ENCODE data around the gene GREB1.

The GREB1 gene

DNA sequence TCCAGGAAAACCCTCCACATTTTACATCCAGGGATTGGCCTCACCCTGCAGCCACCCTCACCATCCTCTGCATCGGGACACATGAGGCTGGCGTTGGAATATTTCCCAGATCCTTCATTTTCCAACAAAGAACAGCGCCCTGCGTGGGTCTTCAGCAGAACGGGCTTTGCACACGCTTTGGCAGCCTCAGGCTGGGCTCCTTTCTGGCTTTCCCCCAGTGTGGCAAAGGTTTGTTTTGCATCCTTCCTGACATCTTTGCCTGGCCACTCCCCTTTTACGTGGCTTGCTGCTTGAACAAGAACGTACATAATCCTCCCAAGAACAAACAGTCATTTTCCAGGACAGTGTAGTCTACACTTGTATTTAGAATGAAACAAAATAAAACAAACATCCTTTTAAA is 25.6 kb upstream of the GREB1 start:
- no peak for DNase-seq (ENCODE audit: low spot score)

- DNase-seq (ENCODE audit: low spot score): no peak
These were observed 24.0 kb upstream of the GREB1 start for GRCh38 chr2:11509657-11510360.

DNA sequence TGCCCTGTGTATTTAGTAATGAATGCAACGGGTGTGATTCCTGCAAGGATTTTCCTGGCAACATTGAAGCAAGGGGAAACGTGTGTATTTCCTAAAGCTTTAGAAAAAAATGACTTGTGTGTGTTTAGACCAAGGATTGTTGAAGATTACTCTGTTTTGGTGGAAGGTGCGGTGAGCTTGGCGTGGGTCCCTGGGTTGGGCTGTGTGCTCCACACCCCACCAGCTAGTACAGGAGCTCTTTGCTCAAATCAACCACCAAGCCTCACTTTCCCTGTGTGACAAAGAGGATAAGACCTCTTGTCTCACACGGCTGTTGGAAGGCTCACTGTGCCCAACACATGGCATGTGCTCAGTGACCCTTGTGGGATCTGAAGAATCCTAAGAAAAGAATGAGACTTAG is 21.4 kb upstream of the GREB1 start:
- no peak for DNase-seq (ENCODE audit: low spot score)

DNA sequence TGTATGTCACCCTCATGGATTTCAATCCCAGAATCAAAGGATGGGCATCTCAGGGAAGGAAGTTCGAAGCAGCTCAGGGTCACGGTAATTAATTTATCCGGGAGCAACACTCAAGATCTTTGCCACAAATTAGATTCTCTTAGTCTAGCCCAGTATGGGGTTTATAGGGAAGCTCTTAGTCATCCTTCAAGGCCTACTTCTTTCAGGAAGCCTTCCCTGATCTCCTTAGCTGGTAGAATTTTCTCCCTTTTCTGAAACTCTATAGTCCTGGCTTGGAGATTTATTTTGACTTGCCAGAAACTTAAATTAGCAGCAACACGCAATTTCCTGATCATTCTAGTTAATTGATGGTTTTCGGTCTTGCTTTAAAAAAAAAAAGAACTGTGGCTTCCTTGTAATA is 20.5 kb upstream of the GREB1 start:
- no peak for DNase-seq (ENCODE audit: low spot score)

GRCh38 chr2:11514081-11514730 is 19.6 kb upstream of the GREB1 start:
- DNase-seq (ENCODE audit: low spot score): no peak

GRCh38 chr2:11514904-11515303 is 18.9 kb upstream of the GREB1 start:
- DNase-seq (ENCODE audit: low spot score): no peak

DNA sequence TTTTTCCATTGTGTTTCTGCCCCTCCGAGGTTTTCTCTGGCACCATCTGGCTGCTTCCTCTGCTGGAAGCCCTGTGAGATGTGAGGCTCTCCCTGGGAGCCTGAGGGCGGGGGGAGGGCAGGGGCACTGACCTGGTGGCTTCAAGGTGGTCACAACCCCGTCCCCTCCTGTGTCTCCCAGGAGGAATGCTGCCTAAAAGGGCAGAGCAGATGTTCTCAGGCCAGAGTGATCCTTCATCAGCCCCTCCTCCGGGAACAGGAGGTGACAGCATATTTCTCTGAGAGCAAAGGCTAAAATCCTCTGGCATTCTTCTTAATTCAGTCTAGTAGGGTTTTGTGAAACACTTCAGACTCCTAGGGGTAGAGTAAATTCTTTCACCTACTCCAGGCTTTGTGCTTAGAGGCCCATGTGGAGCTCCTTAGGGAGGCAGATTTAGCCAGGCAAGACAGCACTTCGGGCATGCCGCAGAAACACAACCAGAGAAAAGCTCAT is 18.3 kb upstream of the GREB1 start:
- no peak for DNase-seq (ENCODE audit: low spot score)

DNA sequence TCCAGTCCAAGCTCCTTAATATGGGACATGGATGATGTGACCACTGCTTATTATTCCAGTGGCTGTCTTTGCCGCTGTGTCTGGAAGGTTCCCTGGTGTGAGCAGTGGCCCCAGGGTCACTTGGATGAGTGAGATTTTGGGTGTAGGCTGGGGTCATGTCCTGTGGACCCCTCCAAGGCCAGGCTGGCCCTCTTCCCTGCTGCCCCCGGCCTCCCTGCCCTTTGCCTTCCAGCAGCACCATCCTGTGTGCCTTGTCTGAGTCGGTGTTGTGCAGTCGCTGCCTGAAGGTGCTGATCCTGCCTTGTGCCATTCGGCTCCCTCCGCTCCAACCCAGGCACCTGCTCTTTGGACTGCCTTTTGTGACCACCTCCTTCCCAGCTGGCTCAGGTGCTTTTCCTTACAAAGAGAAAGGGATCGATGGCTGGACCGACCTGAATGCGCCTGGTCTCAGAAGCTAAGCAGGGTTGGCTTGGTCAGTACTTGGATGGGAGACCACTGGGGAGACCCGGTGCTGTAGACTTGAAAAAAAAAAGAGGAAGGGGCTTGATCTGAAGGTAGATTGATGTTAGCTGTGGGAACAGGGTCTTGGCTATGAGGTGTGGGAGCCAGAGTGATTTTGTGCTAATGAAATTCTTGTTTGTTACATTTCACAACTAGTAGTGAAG is 16.7 kb upstream of the GREB1 start:
- DNase-seq (ENCODE audit: low spot score): no peak

DNA sequence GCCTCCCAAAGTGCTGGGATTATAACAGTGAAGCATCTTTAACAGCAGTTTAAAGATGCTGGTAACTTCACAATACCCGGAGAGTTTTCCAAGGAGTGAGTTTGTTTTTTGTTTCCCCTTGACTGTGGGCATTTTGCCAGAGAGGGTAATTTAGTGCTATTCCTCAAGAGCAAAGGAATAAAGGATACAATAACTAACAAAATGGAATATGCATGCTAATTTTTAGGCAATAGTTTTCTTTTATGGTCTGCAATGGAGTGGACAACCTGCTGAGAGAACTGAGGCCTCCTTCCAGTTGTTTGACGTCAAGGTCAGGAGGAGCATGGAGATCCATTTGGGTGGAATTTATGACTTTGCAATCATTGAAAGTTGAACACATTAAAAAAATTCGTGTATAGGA is 15.9 kb upstream of the GREB1 start:
- no peak for DNase-seq (ENCODE audit: low spot score)

- DNase-seq (ENCODE audit: low spot score): no peak
These were observed 13.7 kb upstream of the GREB1 start for GRCh38 chr2:11520092-11520693.

DNA sequence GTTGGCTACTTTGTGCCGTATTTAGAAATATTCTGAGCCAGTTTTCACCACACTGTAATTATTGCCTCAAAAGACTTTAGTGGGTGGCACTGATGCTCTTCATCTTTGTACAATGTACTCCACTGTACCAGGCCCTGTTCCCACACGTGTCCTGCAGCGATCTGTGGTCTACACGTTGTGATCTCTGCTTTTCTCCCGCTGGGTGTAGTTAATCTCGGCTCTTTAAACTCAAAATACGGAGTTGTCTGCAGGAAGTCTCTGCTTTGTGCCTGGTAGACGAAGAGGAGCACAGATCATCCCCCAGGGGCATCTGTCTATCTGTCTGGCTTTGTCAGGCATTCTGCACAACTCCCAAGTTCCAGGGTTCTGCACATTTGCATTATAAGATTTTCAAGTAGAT is 12.1 kb upstream of the GREB1 start:
- no peak for DNase-seq (ENCODE audit: low spot score)

GRCh38 chr2:11524470-11524869 is 9.4 kb upstream of the GREB1 start:
- DNase-seq (ENCODE audit: low spot score): no peak

- no peak for DNase-seq (ENCODE audit: low spot score)
These were observed 8.1 kb upstream of the GREB1 start for GRCh38 chr2:11525762-11526161.

DNA sequence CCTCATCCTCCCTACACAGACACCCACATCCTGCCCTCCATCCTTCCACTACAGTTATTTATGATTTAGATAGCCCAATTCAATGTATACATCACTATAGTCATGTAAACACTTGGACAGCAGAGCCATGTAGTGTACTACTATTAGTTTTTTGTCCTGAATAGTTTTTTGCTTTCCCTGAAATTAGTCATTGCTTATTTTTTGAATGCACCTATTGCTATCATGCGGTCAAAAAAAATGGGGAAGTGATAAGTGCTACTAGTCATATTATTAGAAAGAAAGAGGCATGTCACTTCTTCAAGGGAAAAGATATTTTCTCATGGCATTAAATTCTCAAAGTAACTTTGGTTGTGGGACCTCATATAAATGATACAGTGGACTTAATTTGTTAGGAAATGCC is 6.8 kb upstream of the GREB1 start:
- DNase-seq (ENCODE audit: low spot score): no peak

DNA sequence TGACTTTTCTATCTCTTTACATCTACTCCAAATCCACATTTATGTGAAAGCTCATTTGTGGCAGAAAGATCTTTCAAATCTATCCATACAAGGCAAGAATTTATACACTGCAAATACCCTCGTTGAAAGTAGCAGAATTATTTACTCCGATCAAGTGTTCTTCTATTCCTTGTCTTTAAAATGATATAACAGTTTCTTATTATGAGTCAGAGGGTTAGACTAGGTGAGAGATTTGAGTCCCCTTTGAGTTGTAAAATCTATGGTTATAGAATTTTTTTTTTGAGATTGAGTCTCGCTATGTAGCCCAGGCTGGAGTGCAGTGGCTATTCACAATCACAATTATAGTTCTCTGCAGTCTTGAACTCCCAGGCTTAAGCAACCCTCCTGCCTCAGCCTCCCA is 5.6 kb upstream of the GREB1 start:
- no peak for DNase-seq (ENCODE audit: low spot score)

GRCh38 chr2:11530864-11531465 is 2.9 kb upstream of the GREB1 start:
- no peak for DNase-seq (ENCODE audit: low spot score)

DNA sequence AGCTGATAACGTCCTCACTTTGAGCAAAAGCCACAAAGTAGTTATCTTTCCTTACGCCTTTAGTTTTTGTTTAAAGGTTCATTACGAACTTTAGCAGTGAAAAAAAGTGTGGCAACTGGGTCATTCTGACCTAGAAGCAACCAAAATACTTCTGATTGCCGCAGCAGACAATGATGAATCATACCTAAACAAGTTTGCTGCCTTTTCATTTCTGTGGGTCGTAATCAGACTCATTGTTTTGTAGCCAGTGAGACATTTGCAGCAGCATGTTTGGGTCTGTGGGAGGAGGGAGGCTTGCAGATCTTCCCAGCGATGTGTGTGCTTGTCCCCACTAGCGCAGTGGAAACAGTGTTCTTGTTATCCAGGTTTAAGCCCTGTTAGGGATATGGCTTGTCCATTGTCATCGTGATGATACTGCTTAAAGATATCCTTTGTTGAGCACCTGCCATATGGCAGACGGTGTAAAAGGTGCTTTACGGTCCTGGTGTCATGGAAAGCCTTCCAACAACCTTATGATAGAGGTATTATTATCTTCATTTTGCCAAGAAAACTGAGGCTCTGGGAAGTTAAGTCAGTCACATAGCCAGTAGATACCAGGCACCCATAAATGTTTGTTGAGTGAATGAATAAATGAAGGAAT is 1.3 kb upstream of the GREB1 start:
- DNase-seq (ENCODE audit: low spot score): no peak

DNA sequence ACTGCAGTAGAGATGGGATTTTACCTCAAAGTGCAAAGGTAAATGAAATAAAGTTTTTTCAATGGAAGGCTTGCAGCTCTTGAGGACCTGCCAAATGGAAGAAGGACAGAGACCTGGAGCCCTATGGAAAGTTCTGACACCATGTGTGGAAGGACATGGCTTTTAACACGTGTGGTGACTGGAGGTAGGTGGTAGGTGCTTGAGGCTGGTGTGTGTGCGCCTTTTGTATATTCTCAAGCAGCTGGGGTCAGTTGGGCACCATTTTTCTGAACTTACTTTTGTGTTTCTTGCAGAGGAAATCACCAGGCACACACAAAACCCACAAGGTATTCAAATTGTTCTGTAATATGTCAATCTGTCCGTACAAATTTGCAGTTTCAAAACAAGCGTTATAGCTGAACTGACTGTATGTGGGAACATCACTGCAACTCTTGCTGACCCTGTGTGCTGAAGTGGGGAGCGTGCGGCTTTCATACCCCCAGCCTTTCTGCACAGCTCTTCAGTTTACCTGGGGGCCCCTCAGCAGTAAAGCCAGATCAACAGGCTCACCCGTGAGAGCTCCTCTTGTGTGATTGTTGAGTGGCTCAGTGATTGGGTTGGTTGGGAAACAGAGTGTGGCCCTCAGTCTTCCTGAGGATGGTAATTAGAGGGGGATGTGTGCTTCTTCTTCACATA is 363 bp downstream of the GREB1 start:
- DNase-seq (ENCODE audit: low spot score): no peak

DNA sequence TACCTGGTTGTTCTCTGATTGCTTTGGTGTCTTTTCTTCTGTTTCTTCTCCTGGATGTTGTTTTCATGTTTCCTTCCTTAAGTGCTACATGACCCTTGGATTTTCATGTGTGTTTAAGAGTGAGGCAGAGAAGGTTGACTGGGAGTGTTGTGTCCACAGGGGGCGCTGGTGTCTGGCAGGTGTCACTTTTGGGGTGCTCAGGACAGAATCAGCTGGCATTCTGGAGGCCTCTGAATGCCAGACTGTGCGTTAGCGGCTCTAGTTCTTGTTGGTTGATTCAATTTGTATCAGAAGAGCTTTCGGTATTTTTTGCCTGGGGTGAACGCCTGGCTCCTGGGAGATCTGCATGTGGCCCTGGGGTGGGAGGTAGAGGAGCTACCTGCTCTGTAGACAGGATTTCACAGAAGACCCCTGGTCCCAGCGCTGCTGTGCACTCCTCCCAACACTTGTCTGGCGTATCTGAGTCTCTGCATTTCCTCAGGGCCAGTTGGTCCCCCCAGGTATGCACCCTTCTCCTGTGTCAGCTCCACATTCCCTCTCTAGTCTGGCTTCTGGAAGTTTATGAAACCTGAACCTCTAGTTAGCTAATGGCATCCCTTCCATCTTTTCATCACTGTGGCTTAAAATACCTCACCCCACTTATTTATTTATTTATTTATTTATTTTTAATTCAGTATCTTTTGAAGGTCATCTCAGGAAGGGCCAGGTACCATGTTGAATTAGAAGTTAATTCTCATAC is 1.1 kb downstream of the GREB1 start:
- DNase-seq (ENCODE audit: low spot score): no peak

GRCh38 chr2:11535899-11536344 is 2.1 kb downstream of the GREB1 start:
- DNase-seq (ENCODE audit: low spot score): no peak

- no peak for DNase-seq (ENCODE audit: low spot score)
These were observed 4.1 kb downstream of the GREB1 start for GRCh38 chr2:11537951-11538350.
